Activated CD8-positive, alpha-beta memory T cell treated with anti-CD3 and anti-CD28 coated beads, Interleukin-2, amount 50 U/mL, for 1 hour (primary cell): ENCODE measurements around the gene MAPK8.
"Not testable (repeated sequence)": the region's sequence is repeated elsewhere in the genome, so short reads cannot be mapped to it uniquely, and the experiment has no call there.

Experiments used
- DNase-seq: peaks from one replicate; pipeline ENCODE4 v3.0.0-alpha.2; 2020; ENCODE audit errors: extremely low read depth

The MAPK8 gene

DNA sequence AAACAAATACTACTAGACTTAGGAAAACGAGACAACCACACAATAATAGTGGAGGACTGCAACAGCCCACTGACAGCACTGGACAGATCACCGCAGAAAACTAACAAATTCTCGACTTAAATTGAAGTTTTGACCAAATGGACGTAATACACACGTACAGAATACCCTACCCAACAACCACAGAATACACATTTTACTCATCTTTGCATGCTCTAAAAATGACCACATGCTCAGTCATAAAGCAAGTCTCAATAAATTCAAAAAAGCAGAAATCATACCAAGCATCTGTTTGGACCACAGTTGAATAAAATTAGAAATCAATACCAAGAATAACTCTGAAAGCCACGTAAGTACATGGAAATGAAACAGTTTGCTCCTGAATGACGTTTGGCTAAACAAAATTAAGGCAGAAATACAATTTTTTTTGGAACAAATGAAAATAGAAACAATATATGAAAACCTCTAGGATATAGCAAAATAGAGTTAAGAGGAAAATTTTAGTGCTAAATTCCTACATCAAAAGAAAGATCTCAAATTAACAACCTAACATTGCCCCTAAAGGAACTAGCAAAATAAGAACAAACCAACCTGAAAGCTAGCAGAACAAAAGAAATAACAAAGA lies 30.6 kb downstream of the MAPK8 start:
- DNase-seq, result no peak

DNA sequence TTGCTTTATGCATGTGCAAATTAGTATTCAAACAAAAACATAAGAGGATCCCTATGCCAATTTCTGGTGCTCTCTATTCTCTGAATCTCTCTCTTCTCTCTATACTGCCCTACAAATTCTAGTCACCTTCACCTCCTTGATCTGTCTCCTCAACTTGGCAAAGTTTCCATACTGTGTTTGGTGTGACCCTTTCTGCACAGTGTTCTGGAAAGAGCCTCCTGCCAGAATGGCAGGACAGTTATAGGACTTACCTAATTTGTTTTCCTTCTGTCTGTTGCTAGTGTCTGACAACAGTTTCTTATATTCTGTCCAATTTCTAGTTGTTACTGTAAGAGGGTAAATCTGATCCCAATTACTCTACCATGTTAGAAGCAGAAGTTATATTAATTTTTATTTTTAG lies 34.3 kb downstream of the MAPK8 start:
- DNase-seq, result no peak

- DNase-seq, result no peak
These were observed 36.6 kb downstream of the MAPK8 start for GRCh38 chr10:48343106-48343505.

- DNase-seq, result no peak
These were observed 37.6 kb downstream of the MAPK8 start for GRCh38 chr10:48343921-48344598.

DNA sequence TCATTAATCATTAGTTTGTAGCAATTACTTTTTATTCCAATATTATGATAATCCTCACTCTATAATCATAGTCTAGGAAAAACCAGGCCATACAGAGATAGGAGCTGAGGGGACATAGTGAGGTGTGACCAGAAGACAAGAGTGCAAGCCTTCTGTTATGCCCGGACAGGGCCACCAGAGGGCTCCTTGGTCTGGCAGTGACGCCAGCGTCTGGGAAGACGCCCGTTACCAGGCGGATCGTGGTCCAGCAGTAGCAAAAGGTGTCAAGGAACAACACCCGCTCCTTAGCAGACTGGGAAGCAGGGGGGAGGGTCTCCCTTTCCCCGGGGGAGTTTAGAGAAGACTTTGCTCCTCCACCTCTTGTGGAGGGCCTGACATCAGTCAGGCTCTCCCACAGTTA lies 39.8 kb downstream of the MAPK8 start:
- not testable (repeated sequence) for DNase-seq

GRCh38 chr10:48347539-48347938 lies 41.1 kb downstream of the MAPK8 start:
- DNase-seq, result not testable (repeated sequence)

- not testable (repeated sequence) for DNase-seq
These were observed 41.5 kb downstream of the MAPK8 start for GRCh38 chr10:48347943-48348342.

DNA sequence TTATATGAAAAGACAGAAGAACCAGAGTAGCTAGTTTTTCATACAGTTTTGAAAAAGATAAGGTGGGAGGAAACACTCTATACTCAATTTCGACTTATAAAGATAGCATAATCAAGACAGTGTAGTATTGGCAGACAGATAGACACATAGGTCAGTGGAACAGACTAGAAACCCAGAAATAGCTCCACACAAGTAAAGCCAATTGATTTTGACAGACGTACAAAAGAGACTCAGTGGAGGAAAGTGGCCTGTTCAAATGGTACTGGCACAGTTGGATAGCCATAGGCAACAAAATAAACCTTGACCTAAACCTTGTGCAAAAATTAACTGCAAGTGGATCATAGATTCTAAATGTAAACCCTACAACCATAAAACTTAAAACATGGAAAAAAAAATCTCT lies 46.8 kb downstream of the MAPK8 start:
- no peak for DNase-seq

DNA sequence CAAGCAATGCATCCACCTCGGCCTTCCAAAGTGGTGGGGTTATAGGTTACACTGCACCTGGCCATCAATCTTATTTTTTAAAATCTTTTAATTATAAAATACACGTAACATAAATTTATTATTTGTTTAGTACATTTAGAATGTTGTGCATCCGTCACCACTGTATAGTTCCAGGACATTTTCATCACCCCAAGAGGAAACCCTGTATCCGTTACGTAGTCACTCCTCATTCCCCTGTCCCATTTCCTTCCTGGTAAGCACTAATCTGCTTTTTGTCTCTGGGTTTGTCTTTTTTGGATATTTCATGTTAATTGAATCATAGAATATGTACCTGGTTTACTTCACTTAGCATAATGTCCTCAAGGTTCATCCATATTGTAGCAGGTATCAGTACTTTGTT lies 51.2 kb downstream of the MAPK8 start:
- no peak for DNase-seq

DNA sequence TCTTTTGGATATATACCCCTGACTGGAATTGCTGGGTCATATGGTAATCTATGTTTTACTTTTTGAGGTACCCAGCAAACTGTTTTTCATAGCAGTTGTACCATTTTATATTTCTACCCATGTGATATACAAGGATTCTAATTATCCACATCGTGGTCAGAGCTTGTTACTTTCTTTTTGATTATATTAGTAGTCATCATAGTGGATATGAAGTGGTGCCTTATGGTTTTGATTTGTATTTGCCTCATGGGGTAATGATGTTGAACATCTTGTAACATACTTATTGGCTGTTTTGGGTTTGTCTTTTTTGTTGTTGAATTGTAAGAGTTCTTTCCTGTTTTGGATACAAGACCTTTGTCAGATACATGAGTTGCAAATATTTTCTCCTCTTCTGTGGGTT lies 51.7 kb downstream of the MAPK8 start:
- no peak for DNase-seq

- DNase-seq, result no peak
These were observed 52.4 kb downstream of the MAPK8 start for GRCh38 chr10:48358838-48359237.

GRCh38 chr10:48361176-48361575 lies 54.7 kb downstream of the MAPK8 start:
- no peak for DNase-seq

DNA sequence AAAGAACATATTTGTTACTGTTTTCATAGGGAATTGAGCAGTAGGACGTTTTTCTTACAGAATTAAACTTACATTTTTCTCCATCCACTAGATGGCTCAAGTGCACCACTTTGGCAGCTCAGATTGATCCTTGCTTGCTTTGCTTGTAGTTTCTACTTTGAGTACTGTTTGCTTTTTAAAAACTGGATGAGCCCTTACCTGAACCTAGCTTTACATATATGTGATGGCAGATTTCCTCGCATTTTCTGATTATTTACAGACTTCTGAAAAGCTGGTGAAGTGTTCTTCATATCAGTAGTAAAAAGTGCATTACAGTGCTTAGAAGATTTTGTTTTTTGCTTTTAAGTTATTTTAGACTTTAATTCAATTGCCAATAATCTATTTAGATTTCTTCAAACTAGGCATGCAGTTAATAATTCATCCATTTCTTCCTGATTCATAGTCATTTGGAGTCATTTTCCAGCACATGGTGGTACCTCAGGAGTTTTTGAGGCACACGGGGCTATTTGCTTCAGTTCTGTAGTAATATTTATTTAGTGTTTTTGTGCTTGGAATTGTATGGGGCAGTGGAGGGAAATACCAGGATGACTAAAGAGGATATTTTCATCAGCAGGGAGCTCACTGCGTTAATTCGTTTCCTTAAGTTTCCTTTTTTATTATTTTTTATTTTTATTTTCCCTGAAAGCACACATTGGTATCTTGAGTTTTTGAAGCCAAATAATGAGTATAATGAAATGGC lies 57.3 kb downstream of the MAPK8 start:
- DNase-seq, result no peak

DNA sequence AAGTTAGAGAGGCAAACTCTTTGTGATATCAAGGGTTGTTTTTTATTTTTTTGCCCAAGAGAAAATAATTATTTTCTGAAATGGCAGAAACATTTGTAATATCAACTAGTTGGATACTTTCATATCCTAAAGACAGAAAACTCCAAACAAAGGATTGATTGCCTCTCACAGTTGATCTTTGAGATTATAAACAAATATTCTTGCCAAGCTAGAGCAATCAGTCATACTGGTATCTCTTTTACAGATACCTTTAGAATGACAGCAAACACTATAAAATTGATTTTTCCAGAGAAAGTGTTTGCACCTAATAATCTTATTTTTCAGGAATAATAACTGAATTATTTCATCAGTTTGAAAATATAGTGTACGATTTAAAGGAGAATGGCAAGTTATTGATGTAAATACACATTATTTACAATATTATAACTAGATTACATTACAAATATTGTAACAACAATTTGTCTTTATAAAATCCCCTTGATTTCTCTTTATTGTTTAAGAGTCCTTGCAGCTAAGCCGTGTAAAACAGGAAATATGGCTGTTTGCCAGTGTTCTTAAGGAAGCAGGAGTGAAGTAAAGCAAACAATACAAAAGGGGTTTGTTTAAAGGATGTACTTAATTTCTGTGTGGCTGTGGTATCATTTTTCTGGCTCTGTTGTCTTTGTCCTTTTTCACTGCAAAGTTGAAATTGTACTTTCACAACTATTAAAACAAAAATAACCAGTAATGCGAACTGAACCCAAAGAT lies 58.4 kb downstream of the MAPK8 start:
- no peak for DNase-seq

- DNase-seq, result no peak
These were observed 59.2 kb downstream of the MAPK8 start for GRCh38 chr10:48365668-48366067.

DNA sequence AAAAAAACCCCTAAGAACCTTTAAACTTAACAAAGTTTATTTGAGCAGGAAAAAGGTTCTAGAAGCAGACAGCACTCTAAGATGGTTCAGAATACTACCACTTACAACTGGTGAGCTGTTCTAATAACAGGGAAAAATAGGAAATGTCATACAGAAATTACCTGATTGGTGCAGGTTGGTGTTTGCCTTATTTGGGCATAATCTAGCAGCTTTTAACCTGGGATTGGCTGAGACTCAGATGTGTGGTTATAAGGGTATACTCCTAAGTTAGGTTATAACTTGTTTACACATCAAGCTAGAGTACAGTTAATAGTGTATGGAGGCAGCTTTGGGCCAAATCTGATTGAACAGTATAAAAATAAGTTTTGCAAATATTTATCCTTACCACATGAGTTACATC lies 59.8 kb downstream of the MAPK8 start:
- no peak for DNase-seq

- DNase-seq, result no peak
These were observed 63.0 kb downstream of the MAPK8 start for GRCh38 chr10:48369501-48369900.

GRCh38 chr10:48377751-48378530 lies 71.5 kb downstream of the MAPK8 start:
- DNase-seq, result no peak

DNA sequence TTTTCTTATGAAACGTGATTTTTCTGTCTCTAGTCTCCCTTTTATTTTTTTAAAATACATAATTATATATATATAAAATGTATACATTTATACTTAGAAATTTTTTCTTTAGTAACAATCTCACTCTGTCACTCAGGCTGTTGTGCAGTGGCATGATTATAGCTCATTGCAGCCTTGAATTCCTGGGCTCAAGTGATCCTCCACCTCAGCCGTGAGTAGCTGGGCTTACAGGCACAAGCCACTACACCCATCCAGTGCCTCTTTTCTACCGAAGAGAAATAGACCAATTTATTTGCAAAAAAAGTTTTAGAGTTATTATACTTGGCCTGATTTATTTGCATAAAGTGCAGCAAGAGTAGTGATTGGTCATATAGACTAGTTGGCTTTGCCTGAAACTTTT lies 72.2 kb downstream of the MAPK8 start:
- DNase-seq, result no peak

DNA sequence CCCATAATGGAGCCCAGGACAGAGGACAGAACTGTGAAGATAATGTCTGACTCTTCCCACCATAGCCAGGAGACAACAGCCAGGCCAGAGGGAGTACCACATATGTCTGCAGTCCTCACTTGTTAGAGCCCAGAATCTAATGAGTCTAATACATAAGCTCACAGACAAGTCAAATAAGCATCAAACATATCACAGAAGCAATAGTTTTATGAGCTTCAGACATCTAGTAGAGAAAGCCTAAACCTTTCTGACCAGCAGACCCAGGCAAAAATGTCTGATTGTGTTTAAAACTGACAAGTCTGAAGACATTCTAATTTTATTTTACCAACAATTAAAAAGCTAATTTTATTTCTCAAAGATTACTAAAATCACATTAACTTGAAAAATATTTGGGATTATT lies 75.5 kb downstream of the MAPK8 start:
- no peak for DNase-seq

DNA sequence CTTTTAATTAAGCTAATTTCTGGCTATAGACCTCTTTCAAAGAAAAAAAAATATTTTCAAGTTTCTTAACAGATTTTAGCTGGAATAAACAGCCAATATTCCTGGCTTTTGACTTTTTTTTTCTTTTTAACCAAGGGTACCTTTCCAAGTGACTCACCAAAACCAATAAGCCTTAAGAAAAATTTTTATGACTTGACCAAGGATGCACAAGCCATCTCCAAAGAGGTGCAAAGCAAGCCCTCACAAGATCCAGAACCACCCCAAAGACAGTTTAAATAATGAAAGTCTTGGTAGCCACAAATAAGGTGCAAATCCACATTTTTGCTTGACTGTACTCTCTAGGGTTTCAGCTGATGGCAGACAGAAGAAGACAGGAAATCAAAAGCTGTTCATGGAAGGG lies 76.5 kb downstream of the MAPK8 start:
- no peak for DNase-seq

GRCh38 chr10:48383393-48383792 lies 76.9 kb downstream of the MAPK8 start:
- DNase-seq, result no peak
